ENCODE measurements around the gene HSPA2. TPM values are rescaled to one million over a fixed set of nuclear protein-coding genes. Genes with fewer than 3 reads are reported as not detected.
A peak's percentile ranks its signal among the peaks of the same experiment; 100 is the strongest.

The HSPA2 gene
- polyA plus RNA-seq, 1 experiment, result 96.1 TPM

GRCh38 chr14:64541261-64541971, 875 bp downstream of the HSPA2 start:
- Histone ChIP-seq H3K4me3 (ENCODE audit: low read depth, low read length) (peak overlapping the region; percentile 55), H3K27me3 (ENCODE audit: control insufficient read depth, insufficient read depth, low read length) (no peaks in the 10 kb centered on the region), H3K36me3 (ENCODE audit: control insufficient read depth, insufficient read depth, low read length) (no peaks in the 10 kb centered on the region)
- no peak for DNase-seq (ENCODE audit: low read depth)
- TF ChIP-seq, protein P1, sequence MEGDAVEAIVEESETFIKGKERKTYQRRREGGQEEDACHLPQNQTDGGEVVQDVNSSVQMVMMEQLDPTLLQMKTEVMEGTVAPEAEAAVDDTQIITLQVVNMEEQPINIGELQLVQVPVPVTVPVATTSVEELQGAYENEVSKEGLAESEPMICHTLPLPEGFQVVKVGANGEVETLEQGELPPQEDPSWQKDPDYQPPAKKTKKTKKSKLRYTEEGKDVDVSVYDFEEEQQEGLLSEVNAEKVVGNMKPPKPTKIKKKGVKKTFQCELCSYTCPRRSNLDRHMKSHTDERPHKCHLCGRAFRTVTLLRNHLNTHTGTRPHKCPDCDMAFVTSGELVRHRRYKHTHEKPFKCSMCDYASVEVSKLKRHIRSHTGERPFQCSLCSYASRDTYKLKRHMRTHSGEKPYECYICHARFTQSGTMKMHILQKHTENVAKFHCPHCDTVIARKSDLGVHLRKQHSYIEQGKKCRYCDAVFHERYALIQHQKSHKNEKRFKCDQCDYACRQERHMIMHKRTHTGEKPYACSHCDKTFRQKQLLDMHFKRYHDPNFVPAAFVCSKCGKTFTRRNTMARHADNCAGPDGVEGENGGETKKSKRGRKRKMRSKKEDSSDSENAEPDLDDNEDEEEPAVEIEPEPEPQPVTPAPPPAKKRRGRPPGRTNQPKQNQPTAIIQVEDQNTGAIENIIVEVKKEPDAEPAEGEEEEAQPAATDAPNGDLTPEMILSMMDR (IDR thresholded peaks at IDR 0.05; ENCODE audit: insufficient read depth, low read depth, low read length), result no peak
- ChIA-PET POLR2A (interaction anchor here (0.6 to 1.0 kb wide), 4 partner anchors 22 to 104 kb away, joined by 3 to 5 read pairs (median 4); no protein-coding TSS in a partner anchor), CTCF (interaction anchor here (0.7 to 7.9 kb wide), 8 partner anchors 12 to 218 kb away, joined by 3 to 91 read pairs (median 4); no protein-coding TSS in a partner anchor)

GRCh38 chr14:64541972-64542835, 1.7 kb downstream of the HSPA2 start:
- ChIA-PET CTCF (interaction anchor here (0.7 to 7.9 kb wide), 11 partner anchors 11 to 234 kb away, joined by 3 to 91 read pairs (median 4); no protein-coding TSS in a partner anchor), POLR2A (interaction anchor here (0.6 to 1.0 kb wide), 5 partner anchors 23 to 104 kb away, joined by 3 to 5 read pairs (median 4); no protein-coding TSS in a partner anchor)
- TF ChIP-seq, protein P1 (IDR thresholded peaks at IDR 0.05; ENCODE audit: insufficient read depth, low read depth, low read length), result no peak
- no peaks in the 10 kb centered on the region for H3K36me3 ChIP-seq (ENCODE audit: control insufficient read depth, insufficient read depth, low read length)
- H3K4me3 ChIP-seq (ENCODE audit: low read depth, low read length), result peak overlapping the region; percentile 55
- H3K27me3 ChIP-seq (ENCODE audit: control insufficient read depth, insufficient read depth, low read length), result no peaks in the 10 kb centered on the region
- no peak for DNase-seq (ENCODE audit: low read depth)

GRCh38 chr14:64542836-64543201, 2.3 kb downstream of the HSPA2 start:
- no peaks in the 10 kb centered on the region for H3K36me3 ChIP-seq (ENCODE audit: control insufficient read depth, insufficient read depth, low read length)
- ChIA-PET CTCF (interaction anchor here (0.7 to 7.9 kb wide), 7 partner anchors 78 to 233 kb away, joined by 3 to 91 read pairs (median 4); no protein-coding TSS in a partner anchor), POLR2A (interaction anchor here (1.0 kb wide), 1 partner anchor 86 kb away, joined by 3 read pairs; no protein-coding TSS in a partner anchor)
- DNase-seq (ENCODE audit: low read depth), result no peak
- H3K27me3 ChIP-seq (ENCODE audit: control insufficient read depth, insufficient read depth, low read length), result no peaks in the 10 kb centered on the region
- peak overlapping the region; percentile 55 for H3K4me3 ChIP-seq (ENCODE audit: low read depth, low read length)
- TF ChIP-seq, protein P1 (IDR thresholded peaks at IDR 0.05; ENCODE audit: insufficient read depth, low read depth, low read length), result no peak

- Histone ChIP-seq H3K27me3 (ENCODE audit: control insufficient read depth, insufficient read depth, low read length) (no peaks in the 10 kb centered on the region), H3K4me3 (ENCODE audit: low read depth, low read length) (no peak overlapping the region), H3K36me3 (ENCODE audit: control insufficient read depth, insufficient read depth, low read length) (no peaks in the 10 kb centered on the region)
- CTCF ChIA-PET, result interaction anchor here (0.6 to 7.9 kb wide), 5 partner anchors 85 to 442 kb away, joined by 3 to 91 read pairs (median 5); partner anchors contain the start of gene FNTB
- POLR2A ChIA-PET, result no interaction called here
- no peak for DNase-seq (ENCODE audit: low read depth)
- TF ChIP-seq, protein P1 (IDR thresholded peaks at IDR 0.05; ENCODE audit: insufficient read depth, low read depth, low read length), result no peak
Observed at GRCh38 chr14:64544607-64545312, 4.2 kb downstream of the HSPA2 start.
